SH-SY5Y (cell line): ENCODE results near the gene DTNBP1.

ENCODE experiments used
- GATA2 ChIP-seq: IDR thresholded peaks from 2 replicates; pipeline ENCODE4 v1.6.1; 2011; ENCODE audit warnings: mild to moderate bottlenecking, low read depth, low read length
- GATA3 ChIP-seq: IDR thresholded peaks from 2 replicates; pipeline ENCODE4 v1.6.1; 2011; ENCODE audit warnings: low read depth, mild to moderate bottlenecking, low read length, moderate library complexity

- TF ChIP-seq GATA2 (no peak), GATA3 (no peak)
These were observed 143.9 kb downstream of the DTNBP1 start for GRCh38 chr6:15518878-15519277.
